HG02623 (cell line): Measurements from ENCODE around the gene FBXL2.
"Not testable (repeated sequence)": the region's sequence is repeated elsewhere in the genome, so short reads cannot be mapped to it uniquely, and the experiment has no call there.

Experiments used
- ATAC-seq: cut with Tn5 transposase; IDR thresholded peaks from one replicate; pipeline ENCODE4 v1.9.1; 2021; ENCODE audit warnings: moderate library complexity; ENCODE audit not compliant: unreplicated experiment

The FBXL2 gene

DNA sequence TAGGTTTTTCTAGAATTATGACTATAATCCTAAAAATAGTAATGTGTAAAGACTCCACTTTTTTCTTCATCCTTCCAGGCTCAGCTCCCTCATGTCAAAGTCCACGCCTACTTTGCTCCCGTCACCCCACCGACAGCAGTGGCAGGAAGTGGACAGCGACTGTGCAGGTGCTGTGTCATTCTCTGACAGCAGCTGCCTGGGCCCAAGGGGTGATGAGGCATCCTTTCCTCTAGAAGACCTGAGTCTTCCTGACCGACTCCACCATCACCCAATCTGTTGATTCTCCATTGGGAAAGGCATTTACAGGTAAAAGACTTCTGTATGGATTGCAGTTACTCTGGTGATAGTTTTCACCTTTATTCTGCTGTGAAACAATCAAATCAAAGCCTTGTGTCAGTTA lies 108.2 kb downstream of the FBXL2 start:
- ATAC-seq, result no peak

DNA sequence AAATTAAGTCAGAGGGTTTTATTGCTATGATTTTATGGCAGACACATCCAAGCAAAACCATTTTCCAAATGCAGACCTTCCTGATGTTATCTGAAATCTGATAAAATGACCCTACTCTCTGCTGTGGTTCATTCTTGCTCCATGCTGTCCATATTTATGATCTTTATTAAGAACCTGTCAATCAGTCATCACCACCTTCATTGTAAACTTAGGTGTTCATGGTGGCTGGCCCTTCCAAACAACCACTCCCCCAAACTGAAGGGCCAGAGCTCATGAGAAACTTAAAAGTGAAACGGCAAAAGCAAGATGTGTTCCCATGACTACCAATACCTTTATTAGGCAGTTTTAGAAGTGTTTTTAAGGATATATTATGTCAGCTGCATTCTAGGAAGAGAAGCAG lies 109.4 kb downstream of the FBXL2 start:
- no peak for ATAC-seq

DNA sequence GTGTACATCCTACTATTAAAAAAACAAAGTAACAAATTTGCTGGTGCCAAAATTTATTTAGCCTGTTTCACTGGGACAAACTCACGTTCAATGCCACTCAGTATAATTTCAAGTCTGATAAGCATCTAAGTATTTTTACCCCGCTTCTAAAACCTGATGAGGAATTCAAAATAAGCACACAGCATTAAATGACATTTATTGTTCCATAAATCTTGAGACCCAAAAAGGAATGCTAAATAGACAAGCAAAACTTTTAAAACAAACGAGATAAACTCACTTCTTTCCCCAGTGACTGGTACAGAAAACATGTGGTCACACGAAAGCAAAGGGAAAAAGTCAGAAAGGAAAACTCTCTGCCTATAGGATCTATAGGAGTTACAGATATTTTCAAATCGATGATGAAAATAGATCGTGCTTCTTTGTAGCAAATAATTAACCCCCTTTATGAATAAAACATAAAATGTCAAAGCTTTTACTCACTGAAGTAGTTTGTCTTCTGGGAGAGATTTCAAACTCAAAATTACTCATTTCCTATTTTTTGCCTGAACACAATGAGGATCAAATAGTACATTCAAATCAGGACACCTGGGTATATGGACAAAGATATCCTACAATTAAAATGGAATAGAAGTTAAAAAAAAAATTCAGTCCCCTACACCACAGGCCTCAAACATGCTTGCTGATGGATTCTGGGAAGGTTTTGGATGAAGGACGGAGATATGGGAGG lies 111.3 kb downstream of the FBXL2 start:
- ATAC-seq, result no peak

DNA sequence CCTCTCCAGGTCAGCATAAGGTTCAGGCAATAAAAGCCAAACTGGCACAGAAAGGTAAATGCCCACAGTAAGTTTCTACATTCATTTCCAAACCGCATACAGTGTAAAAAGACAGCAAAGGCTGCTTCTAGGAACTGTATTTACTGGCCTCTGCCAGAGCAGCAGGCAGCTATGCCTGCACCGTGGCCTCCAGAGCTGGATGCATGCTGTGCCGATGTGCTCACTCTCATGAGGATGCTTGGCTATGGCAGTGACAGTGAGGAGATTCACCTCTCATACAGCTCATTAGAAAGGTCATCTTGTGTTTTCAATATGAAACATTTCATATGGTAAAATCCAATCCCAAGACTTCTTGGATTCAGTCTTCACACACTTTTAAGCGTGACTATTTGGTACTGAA lies 112.7 kb downstream of the FBXL2 start:
- no peak for ATAC-seq

DNA sequence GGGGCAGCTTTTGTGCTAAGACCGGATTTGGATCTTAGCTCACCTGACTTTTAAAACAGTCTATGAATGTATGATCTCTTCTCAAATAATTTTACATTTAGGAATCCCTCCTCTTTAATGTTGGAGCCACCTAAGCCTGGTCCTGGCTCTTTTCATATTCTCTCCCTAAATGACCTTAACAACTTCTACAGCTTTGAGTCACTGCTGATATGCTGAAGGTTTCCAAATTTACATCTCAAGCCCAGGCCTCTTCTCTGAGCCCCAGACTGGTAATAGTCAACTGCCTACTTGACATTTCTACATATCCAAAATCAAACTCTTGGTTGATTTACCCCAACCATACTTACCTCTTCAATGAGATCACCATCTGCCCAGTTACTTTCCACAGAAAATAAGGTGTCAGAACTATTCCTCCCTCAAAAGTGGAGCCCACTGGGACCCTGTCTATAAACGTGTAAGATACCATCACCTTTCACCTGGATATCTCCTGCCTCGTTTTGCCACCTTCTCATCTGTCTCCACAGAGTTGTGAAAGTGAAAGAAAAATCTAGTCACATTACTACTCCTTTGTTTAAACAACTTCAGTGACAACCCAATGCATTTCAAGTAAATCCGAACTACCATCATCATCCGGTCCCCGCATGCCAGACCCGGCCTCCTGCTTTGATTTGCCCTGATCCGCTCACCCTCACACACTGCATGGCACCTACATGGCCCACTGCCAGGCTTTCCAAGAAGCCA lies 114.2 kb downstream of the FBXL2 start:
- no peak for ATAC-seq

DNA sequence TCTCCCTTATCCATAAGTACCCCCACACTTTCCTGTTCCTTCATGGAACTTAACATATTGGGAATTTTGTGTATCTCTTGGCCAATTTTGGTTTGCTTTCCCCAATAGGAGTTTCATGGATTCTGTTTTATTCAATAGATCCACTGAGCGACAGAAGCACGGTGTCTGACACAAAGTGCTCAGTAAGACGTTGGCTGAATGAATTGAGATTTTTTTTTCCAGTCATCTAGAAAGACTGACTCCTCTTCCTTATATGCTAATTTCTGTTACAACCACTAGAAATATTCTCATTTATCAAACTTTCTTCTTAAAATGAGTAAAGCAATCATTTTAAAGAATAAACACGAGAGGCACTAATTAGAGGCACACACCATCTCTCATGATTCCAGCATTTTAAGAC lies 114.9 kb downstream of the FBXL2 start:
- ATAC-seq, result no peak

DNA sequence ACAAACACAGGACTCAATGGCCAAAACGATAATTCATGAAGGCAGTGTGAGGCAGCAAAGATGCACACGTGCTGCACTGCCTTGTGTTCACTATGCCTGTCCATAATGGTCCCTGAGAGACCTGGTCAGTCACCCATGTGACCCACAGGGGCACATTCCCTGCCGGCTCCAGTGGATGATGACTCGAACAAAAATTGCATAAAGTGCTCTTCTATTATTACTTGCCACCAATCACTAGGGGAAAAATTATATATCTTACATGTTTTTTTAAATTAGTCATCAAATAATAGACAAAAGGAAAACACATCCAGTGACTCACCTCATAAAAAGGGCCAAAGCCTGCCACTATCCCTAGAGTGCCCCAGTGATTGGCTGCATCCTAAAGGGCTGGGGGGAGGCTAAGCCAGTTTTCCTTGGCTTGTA lies 115.5 kb downstream of the FBXL2 start:
- no peak for ATAC-seq

DNA sequence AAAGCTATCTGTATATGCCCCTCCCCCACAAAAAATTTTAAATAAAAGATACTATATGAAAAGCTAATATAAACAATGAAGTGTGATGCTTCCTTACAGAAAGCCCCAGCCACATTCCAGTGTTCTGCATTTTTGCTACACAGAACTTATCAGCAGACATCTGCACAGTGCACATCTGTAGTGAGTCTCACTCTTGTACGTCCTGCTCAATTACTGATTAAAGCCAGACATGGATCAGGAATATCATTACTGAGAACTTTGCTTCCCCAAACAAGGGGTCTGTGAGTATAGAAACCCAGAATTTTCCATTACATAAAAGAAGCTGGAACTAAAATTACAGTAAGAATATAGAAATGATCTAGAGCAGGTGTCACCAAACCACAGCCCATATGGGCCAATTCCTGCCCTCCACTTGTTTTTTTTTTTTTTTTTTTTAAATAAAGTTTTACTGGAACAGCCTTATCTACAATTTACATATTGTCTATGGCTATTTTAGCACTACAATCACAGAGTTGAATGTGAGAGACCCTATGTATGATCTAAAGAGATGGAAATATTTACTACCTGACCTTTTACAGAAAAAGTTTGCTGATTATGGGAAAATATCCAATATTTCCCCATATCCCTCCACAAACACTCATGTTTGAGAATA lies 117.3 kb downstream of the FBXL2 start:
- no peak for ATAC-seq

DNA sequence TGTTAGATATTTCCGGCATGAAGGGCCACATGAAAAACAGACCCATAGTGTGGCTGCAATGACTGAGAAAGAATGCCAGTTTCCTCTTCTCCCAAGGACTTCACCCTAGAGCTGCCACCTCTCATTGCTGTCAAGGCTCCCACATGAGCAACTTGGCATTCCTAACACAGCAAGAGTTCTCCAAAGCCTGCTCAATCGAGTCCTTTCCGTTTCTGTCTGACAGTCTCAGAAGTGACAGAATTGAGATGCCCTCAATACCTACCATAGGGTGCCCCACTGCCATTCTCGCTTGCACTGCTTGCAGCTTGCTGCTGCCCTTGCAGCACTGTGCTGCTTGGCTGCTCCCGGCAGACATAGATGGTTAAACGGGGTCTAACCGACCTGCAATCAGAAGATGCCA lies 118.7 kb downstream of the FBXL2 start:
- no peak for ATAC-seq

DNA sequence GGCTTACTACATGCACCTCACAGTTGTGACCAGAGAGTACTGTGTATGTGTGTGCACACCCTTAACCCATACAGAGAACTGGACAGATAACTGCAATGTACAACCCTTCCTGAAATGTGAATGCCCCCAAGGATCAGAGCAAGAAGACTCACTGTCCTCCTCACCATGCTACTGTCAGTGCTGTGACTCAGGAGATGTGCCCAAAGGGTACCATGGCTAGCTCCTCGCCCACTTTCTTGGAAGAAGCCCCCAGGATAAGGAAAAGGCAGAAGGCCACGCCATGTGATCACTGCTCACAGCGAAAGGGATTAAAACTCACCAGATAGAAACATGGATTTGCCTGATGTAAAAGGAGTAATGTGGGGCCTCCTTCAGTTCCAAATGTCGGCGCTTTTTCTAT lies 121.2 kb downstream of the FBXL2 start:
- ATAC-seq, result no peak

DNA sequence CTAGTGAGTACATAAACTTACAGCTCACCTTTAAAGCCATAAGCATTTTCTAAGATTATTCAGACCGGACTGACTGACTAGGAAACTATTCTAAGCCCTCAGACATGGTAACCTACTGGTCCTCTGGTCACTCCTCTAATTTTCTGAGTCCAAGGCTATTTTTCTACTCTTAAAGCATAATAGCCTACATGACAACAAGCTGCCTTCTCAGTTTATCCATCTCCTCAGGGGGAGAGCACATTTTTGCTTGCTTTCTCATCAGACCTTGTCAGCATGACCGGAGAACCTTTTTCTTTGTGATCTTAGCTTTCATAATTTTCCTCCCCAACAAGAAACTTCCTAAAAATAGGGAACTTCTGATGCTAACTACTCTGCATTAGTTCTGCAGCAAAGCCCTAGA lies 124.5 kb downstream of the FBXL2 start:
- ATAC-seq, result no peak

DNA sequence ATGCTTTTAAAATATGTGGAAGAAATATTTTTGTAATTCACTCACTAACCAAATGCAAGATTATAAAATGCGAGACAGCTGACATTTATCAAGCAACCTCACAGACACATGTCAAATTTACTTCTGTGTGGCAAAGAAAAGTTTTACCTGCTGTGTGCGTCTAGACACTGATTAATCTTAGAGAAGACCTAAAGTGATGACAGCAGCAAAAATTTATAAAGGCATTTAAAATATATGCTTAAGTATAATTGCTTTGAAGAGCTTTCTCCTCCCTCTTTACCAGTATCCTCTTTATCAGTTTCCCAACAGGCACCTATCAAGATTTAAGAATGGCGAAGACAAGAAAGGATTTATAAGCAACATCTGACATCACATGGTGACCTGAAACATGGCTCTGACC lies 125.7 kb downstream of the FBXL2 start:
- no peak for ATAC-seq

DNA sequence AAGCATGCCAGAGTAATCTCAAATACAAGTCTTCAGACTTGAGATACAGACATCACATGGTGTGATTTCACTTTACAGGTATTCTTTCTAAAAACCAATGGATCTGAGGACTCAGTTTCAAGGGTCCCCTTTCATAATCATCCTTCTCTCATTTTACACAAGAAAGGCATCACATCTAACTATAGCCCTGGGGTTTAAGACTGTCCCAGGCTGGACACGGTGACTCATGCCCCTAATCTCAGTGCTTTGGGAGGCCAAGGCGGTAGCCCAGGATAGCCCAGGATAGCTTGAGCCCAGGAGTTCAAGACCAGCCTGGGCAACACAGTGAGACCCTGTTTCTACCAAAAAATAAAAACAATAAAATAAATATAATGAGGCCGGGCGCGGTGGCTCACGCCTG lies 126.5 kb downstream of the FBXL2 start:
- ATAC-seq, result no peak

DNA sequence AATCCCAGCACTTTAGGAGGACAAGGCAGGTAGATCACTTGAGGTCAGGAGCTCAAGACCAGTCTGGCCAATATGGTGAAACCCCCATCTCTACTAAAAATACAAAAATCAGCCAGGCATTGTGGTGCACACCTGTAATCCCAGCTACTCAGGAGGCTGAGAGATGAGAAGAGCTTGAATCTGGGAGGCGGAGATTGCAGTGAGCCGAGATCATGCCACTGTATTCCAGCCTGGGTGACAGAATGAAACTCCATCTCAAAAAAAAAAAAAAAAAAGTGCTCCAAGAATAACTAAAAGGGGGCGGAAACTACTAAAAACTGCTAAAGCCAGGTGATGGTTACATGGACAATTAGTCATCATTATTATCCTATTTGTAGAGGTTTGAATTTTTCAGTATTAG lies 133.6 kb downstream of the FBXL2 start:
- ATAC-seq, result not testable (repeated sequence)

DNA sequence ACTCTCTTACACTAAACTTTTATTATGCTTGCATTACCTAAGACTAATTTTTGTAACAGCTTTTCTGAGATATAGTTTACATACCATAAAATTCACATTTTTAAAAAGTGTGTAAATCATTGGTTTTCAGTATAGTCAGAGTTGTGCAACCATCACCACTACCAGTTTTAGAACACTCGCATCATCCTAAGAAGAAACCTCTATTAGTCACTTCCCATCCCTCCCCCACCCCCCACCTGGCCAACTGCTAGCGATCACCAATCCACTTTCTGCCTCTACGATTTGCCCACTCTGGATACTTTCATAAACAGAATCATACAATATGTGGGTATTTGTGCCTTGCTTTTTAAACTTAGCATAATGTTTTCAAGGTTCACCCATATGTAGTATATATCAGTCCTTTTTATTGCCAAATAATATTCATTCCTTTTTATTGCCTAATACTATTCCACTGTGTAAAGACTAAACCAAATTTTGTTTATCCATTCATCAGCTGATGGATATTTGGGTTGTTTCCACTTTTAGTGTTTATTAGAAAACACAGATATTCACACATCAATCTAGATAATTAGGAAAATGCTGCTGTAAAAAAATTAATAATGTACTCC lies 139.9 kb downstream of the FBXL2 start:
- ATAC-seq, result no peak

DNA sequence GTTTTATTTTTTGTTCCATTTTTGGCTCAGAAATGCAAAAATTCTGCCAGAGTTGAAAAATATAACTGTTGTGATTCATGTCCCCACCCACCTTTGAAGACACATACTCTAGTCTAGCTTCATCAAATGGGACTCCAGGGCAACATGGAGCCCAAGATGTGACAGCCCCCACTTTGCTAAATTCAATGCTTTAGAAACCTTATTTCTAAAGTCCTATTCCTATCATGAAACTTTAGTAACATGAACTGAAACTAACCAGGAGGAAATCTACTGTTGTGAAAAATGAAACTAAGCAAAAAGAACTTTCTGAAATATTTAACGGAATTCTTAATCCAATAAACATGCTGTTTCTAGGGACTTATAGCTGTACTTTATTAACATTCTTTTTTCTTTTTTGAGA lies 142.7 kb downstream of the FBXL2 start:
- no peak for ATAC-seq

DNA sequence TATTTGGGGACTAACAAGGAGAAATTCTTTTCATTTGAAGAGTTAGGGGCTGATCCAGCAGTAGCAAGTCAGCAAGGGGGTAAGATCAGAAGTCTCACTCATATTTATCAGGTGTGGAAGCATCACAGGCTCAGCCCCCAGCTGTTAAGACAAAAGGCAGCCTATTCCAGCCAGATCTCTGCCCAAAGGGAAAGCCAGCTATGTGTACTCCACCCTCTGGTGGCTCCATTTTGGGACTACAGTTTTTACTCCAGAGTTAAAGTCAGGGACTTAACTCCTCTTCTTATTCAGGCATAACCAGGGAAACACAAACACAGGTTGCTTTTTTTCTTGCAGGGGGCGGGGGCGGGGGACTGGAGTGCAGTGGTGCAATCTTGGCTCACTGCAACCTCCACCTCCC lies 143.7 kb downstream of the FBXL2 start:
- ATAC-seq, result no peak

DNA sequence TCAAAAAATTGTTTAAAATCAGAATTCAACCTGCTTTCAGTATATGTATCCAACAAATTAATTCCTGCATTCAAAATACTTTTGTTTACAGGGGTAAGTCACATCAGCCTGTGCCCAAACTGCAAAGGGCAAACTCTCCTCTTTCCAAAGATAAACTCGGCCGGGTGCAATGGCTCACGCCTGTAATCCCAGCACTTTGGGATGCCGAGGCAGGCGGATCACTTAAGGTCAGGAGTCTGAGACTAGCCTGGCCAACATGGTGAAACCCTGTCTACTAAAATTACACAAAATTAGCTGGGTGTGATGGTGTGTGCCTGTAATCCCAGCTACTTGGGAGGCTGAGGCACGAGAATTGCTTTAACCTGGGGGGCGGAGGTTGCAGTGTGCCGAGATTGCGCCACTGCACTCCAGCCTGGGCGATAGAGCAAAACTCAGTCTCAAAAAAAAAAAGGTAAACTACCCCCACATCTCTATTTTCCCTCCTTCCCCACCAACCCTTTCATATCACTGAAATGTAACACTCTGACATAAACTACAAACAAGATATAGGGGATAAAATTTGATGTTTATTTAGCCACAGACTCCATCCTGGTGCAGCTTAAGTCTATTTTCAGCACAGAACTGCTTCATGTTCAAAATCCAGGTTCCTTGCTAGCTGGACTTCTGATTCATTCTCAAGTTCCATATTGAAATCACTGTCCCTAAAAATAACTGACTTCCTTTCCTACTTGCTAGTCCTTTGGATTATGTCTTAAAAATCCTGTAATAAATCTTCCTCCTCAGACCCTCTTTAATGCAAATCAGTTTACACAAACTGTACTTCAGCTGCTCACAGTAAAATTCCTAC lies 147.6 kb downstream of the FBXL2 start:
- no peak for ATAC-seq

DNA sequence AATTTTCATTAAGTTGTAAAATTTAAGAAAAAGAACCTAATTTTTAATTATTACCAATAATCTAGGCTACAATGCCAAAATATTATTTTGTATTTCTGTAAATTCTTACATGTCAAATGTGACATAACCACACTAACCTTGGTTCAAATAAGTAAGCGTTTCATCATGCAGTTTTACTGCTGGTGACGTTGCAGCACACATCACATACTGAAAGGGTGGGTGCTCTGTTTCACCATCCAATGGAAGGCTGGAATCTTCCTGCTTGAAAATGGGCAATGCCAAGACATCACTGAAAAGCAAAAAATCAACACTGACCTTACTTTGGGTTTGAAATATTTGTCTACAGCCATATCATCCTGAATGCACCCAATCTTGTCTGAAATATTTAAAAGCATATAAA lies 148.2 kb downstream of the FBXL2 start:
- no peak for ATAC-seq

DNA sequence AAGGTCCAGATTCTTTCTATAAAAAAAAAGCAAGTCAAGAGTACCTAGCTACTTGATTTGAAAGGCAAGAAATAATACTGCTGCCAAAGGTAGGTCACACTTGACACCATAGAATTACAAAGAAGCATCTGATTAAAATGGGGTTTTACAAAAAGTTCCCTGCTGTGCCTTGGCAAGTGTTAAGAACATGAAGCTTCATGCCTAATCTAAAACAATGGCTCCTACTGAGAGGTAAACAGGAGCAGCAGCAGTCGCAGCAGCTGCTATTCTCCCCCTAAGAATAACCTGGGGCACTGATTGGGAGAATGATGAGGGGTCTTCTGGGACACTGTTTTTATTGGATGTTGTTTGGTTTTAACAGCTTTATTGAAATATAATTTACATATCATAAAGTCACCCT lies 148.8 kb downstream of the FBXL2 start:
- ATAC-seq, result no peak
